Gastrocnemius medialis (tissue), 4 donors: ENCODE measurements around the gene IRF2.

Experiments used
- CTCF ChIP-seq, 5 experiments: fragments of 450-650 bp in 3 of 5; fragments of 200-600 bp in 2 of 5; sonication (generic) in 2 of 5; IDR thresholded peaks in 4 of 5; conservative IDR thresholded peaks in 1 of 5; 1 replicate in 4 of 5; 2 replicates in 1 of 5; pipeline ENCODE4 v1.5.1; 2016 to 2019; ENCODE audit warnings: antibody characterized with exemption in 5 of 5, mild to moderate bottlenecking in 3 of 5, moderate library complexity in 3 of 5
- POLR2A ChIP-seq, 2 donors: fragments of 450-650 bp; IDR thresholded peaks; one replicate each; pipeline ENCODE4 v1.6.1; 2017; ENCODE audit warnings: antibody characterized with exemption in 2 of 2, mild to moderate bottlenecking in 2 of 2, moderate library complexity in 2 of 2

GRCh38 chr4:184423003-184423686 lies 51.2 kb downstream of the IRF2 start:
- TF ChIP-seq CTCF (IDR thresholded peaks at IDR 0.05 in 4 of 5, conservative IDR thresholded peaks at IDR 0.05 in 1 of 5) (no peak), POLR2A (IDR thresholded peaks at IDR 0.05) (no peak)
